ENCODE results near the gene MALRD1.

DNA sequence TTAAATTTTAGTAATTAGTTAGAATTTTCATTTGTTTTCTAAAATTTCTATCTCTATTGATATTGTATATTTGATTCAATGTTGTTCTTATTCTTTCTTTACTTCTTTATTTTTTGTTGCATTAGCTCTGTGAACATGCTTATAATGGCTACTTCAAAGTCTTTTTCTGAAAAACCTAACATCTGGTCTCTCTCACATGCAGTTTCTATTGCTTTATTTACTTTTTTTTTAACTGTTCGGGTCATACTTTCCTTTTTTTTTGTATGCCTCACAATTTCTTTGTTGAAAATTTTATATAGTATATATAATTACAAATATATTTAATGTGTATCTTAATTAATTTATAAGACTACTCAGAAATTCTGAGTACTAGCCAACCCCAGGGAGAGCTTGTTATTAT lies 715.5 kb downstream of the MALRD1 start:
- TF ChIP-seq, protein P1, sequence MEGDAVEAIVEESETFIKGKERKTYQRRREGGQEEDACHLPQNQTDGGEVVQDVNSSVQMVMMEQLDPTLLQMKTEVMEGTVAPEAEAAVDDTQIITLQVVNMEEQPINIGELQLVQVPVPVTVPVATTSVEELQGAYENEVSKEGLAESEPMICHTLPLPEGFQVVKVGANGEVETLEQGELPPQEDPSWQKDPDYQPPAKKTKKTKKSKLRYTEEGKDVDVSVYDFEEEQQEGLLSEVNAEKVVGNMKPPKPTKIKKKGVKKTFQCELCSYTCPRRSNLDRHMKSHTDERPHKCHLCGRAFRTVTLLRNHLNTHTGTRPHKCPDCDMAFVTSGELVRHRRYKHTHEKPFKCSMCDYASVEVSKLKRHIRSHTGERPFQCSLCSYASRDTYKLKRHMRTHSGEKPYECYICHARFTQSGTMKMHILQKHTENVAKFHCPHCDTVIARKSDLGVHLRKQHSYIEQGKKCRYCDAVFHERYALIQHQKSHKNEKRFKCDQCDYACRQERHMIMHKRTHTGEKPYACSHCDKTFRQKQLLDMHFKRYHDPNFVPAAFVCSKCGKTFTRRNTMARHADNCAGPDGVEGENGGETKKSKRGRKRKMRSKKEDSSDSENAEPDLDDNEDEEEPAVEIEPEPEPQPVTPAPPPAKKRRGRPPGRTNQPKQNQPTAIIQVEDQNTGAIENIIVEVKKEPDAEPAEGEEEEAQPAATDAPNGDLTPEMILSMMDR (IDR thresholded peaks at IDR 0.05) = no peak
- TF ChIP-seq POLR2A (IDR thresholded peaks at IDR 0.05) = no peak

All from uterus (tissue), 2 donors.